GM10266 (cell line): Measurements from ENCODE around the gene FKBP3.
"Not testable (repeated sequence)": the region's sequence is repeated elsewhere in the genome, so short reads cannot be mapped to it uniquely, and the experiment has no call there.

ENCODE experiments used
- DNase-seq: peaks from one replicate; pipeline ENCODE4 v3.0.0; 2012; ENCODE audit errors: extremely low spot score
- TF ChIP-seq, protein P1 (sequence below): IDR thresholded peaks from 2 replicates; pipeline ENCODE4 v1.5.1; 2012; ENCODE audit warnings: mild to moderate bottlenecking, low read depth; ENCODE audit not compliant: control insufficient read depth, insufficient read depth; ENCODE audit errors: missing control alignments

Gene FKBP3

DNA sequence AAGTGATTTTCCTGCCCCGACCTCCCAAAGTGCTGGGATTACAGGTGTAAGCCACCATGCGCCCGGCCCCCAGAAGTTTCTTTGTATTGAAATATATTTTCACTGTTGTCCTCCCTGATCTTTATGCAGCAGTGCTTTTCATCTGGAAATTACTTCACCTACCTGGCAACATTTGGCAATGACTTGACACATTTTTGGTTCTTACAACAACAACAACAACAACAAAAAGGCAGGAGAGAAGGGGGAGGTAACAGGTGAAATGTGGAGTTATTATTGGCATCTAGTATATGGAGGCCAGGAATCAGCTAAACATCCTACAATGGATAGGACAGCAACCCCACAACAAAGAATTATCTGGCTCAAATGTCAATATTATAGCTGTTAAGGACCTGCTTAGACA is 15.3 kb upstream of the FKBP3 start:
- no peak for DNase-seq
- TF ChIP-seq, protein P1, sequence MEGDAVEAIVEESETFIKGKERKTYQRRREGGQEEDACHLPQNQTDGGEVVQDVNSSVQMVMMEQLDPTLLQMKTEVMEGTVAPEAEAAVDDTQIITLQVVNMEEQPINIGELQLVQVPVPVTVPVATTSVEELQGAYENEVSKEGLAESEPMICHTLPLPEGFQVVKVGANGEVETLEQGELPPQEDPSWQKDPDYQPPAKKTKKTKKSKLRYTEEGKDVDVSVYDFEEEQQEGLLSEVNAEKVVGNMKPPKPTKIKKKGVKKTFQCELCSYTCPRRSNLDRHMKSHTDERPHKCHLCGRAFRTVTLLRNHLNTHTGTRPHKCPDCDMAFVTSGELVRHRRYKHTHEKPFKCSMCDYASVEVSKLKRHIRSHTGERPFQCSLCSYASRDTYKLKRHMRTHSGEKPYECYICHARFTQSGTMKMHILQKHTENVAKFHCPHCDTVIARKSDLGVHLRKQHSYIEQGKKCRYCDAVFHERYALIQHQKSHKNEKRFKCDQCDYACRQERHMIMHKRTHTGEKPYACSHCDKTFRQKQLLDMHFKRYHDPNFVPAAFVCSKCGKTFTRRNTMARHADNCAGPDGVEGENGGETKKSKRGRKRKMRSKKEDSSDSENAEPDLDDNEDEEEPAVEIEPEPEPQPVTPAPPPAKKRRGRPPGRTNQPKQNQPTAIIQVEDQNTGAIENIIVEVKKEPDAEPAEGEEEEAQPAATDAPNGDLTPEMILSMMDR = no peak

- no peak for DNase-seq
- TF ChIP-seq, protein P1 = no peak
These were observed 10.9 kb upstream of the FKBP3 start for GRCh38 chr14:45145214-45145613.

DNA sequence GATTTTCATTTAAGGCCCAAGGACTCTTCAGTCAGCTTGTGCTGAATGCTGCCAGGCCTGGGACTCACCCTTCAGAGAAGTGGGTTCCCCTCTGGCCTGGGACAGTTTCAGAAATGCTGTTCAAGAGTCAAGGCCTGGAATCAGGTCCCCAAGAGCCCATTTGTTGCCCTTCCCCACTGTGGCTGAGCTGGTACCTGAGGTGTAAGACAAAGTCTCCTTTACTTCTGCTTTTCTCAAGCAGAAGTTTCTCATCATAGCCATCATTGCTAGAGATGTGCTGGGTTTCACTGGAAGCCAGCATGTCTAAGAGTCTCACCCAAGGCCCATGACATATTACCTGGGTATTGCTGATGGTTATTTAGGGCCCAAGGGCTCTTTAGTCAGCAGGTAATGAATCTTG is 10.4 kb upstream of the FKBP3 start:
- no peak for DNase-seq
- TF ChIP-seq, protein P1 = no peak

DNA sequence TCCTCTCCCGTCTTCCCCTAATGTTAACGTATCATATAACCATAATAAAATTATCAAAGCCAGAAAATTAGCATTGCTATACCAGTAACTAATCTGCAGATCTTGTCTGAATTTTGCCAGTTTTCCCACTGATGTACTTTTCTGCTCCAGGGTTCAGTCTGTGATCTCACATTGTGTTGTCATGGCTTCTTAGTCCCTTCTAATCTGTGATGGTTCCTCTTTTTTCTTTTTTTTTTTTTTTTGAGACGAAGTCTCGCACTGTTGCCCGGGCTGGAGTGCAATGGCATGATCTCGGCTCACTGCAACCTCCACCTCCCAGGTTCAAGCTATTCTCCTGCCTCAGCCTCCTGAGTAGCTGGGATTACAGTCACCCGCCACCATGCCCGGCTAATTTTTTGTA is 7.8 kb upstream of the FKBP3 start:
- not testable (repeated sequence) for DNase-seq

DNA sequence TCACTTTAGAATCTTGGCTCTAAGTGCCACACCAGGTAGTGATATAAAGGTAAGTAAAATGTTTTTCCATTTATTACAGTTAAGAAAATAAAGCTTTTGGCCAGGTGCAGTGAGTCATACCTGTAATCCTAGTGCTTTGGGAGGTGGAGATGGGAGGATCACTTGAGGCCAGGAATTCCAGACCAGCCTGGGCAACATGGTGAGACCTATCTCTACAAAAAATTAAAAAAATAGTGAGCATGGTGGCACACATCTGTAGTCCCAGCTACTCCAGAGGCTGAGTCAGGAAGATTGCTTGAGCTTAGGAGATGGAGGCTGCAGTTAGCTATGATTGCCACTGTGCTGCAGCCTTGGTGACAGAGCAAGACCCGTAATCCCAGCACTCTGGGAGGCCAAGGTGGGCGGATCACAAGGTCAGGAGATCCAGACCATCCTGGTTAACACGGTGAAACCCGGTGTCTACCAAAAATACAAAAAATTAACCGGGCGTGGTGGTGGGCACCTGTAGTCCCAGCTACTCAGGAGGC is 6.4 kb upstream of the FKBP3 start:
- DNase-seq = no peak
- TF ChIP-seq, protein P1 = no peak

GRCh38 chr14:45136399-45136798 is 2.1 kb upstream of the FKBP3 start:
- DNase-seq = no peak
- TF ChIP-seq, protein P1 = no peak

DNA sequence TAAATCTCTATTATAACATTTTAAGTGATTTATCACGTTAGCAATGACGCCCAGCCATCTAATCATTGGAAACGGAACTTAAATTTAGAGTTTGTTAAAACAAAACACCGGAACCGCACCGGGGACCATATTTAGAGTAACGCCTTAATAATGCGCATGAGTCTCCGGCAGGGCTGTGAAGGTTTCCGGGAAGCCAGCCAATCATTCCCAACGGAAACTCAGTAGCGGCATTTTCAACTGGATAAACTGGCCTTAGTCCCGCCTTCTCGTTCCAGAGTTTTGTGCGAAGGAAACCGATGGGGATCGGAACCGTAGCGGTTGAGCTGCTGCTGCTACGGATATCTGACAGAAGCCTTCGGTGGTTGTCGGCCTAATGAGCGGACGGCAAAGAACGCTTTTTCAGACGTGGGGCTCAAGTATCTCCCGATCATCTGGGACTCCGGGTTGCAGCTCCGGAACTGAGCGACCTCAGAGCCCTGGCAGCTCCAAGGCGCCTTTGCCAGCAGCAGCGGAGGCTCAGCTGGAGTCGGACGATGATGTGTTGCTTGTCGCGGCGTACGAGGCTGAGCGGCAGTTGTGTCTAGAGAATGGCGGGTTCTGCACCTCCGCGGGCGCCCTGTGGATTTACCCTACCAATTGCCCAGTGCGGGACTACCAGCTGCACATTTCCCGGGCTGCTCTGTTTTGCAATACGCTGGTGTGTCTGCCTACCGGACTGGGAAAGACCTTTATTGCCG is 1.5 kb upstream of the FKBP3 start, which contains the start of gene FANCM:
FANCM (plus strand) TSS at position 272 of the 737 bp plus-strand sequence; CDS start at position 374, 102 bp downstream.
- DNase-seq = peak; percentile 82
- TF ChIP-seq, protein P1 = no peak

GRCh38 chr14:45135156-45135555 is 875 bp upstream of the FKBP3 start:
- TF ChIP-seq, protein P1 = no peak
- no peak for DNase-seq
